PC-9 (cell line): ENCODE measurements around the gene BAIAP2. TPM values are rescaled to one million over a fixed set of nuclear protein-coding genes. Genes with fewer than 3 reads are reported as not detected.

Source experiments
- BruUV-seq: library from RNA; stranded (reverse); fragments of 400-500 nt; replicated peaks from 2 replicates; lab custom pipeline; 2021; lab: Mats Ljungman, UMichigan
- CTCF ChIA-PET: fragments of 300-600 bp; sonication (Branson Sonifier 250); formaldehyde crosslinking; loops from one replicate; lab custom pipeline; 2022; ENCODE audit warnings: antibody characterized with exemption; lab: Charles Lee
- POLR2A ChIA-PET: fragments of 300-600 bp; sonication (Branson Sonifier 250); formaldehyde crosslinking; loops from one replicate; lab custom pipeline; 2022; ENCODE audit warnings: antibody characterized with exemption; ENCODE audit not compliant: unreplicated experiment; lab: Charles Lee
- DNase-seq, 2 experiments: peaks; one replicate each; pipeline versions ENCODE4 v3.0.0 to v3.0.0-alpha.2; 2015 to 2022; ENCODE audit warnings: mixed read lengths in 1 of 2
- H2AFZ ChIP-seq: fragments of 200-600 bp; sonication (generic); 2 replicates; pipeline ENCODE4 v1.8.1; 2017; ENCODE audit warnings: antibody characterized with exemption
- H3F3A ChIP-seq: fragments of 200-600 bp; sonication (generic); 2 replicates; pipeline ENCODE4 v1.8.1; 2017; ENCODE audit warnings: antibody characterized with exemption, mild to moderate bottlenecking, low read depth; ENCODE audit not compliant: insufficient read depth
- H3K27ac ChIP-seq: fragments of 200-600 bp; sonication (generic); 2 replicates; pipeline ENCODE4 v1.6.1; 2016; ENCODE audit warnings: mixed run types
- H3K27me3 ChIP-seq: fragments of 200-600 bp; sonication (generic); 2 replicates; pipeline ENCODE4 v1.6.1; 2016; ENCODE audit warnings: low read depth, mixed run types; ENCODE audit not compliant: insufficient read depth
- H3K36me3 ChIP-seq: fragments of 200-600 bp; sonication (generic); 2 replicates; pipeline ENCODE4 v1.6.1; 2016; ENCODE audit warnings: low read depth, mixed run types
- H3K4me1 ChIP-seq: fragments of 200-600 bp; sonication (generic); replicated peaks from 2 replicates; pipeline ENCODE4 v1.6.1; 2016; ENCODE audit warnings: mixed run types; ENCODE audit not compliant: insufficient read depth
- H3K4me2 ChIP-seq: fragments of 200-600 bp; sonication (generic); 2 replicates; pipeline ENCODE4 v1.6.1; 2017; ENCODE audit warnings: mixed run types
- H3K4me3 ChIP-seq: fragments of 200-600 bp; sonication (generic); 2 replicates; pipeline ENCODE4 v1.6.1; 2016; ENCODE audit warnings: mixed run types
- H3K79me2 ChIP-seq: fragments of 200-600 bp; sonication (generic); 2 replicates; pipeline ENCODE4 v1.6.1; 2017; ENCODE audit warnings: low read depth, mixed run types
- H3K9me2 ChIP-seq: fragments of 200-600 bp; sonication (generic); 2 replicates; pipeline ENCODE4 v1.8.1; 2017; ENCODE audit warnings: mild to moderate bottlenecking; ENCODE audit not compliant: insufficient read depth
- H3K9me3 ChIP-seq: fragments of 200-600 bp; sonication (generic); 2 replicates; pipeline ENCODE4 v1.8.1; 2016; ENCODE audit warnings: low read depth; ENCODE audit not compliant: insufficient read depth
- H4K20me1 ChIP-seq: fragments of 200-600 bp; sonication (generic); 2 replicates; pipeline ENCODE4 v1.8.1; 2017; ENCODE audit not compliant: insufficient read depth
- EZH2 ChIP-seq: fragments of 200-600 bp; sonication (generic); IDR thresholded peaks from 2 replicates; pipeline ENCODE4 v1.8.0; 2017; ENCODE audit warnings: antibody characterized with exemption, low read depth
- intact Hi-C: fragments of 100-400 bp; cut with micrococcal nuclease; formaldehyde crosslinking; loops from one replicate; pipeline ENCODE4 v1.10.0; 2022; ENCODE audit not compliant: unreplicated experiment
- total RNA-seq: library from RNA; stranded (reverse); gene quantifications from 2 replicates; pipeline ENCODE4 v1.2.3, GENCODE V29; 2021
- TF ChIP-seq, protein P1 (sequence below): fragments of 200-600 bp; sonication (generic); conservative IDR thresholded peaks from 2 replicates; pipeline ENCODE4 v1.6.1; 2017; ENCODE audit warnings: mixed run types, antibody characterized with exemption, mild to moderate bottlenecking, moderate library complexity

BAIAP2 gene
- total RNA-seq, 1 experiment from 2014 or later = 125 TPM

DNA sequence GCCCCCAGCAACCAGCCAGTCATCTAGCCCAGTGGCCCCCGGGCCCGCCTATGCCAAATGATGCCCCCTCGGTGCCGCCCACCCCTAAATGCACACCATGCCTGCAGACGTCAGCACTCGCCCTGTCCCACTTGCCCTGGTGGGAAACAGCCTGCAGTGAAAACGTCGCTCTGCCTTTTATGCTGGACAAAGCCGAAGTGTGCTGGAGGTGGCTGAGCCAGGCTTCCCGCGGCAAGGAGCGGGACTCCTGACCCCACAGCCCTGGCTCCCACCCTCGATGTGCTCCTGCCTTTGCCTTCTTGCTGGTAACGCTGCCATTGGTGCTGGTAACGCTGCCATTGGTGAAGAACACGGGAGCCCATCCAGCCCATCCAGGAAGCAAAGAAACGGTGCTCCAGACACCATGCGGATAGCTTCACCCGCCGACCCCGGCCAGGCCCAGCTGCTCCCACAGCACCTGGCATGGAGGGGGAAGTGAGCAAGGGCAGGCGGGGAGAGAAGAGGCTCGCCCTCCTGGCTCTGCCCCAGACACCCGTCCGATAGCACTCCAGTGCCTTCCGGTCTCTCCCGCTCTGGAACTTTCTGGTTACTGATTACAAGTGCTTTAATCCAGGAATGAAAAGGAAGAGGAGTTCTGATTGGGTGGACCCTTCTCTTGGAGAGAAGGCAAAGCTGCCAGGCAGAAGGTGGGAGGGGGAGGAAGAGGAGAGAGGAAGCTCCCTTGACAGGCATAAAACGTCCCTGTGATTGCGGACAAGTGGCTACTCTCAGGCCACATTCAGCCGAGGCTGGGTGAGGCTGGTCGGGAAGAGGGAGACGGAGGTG, 4.0 kb upstream of the BAIAP2 start:
- H3K9me3 ChIP-seq = no peaks in the 10 kb centered on the region
- no peaks in the 10 kb centered on the region for H4K20me1 ChIP-seq
- CTCF ChIA-PET = no interaction called here
- peaks cover 4% of the 10 kb centered on the region for H3K79me2 ChIP-seq
- no peak overlapping the region for H3K4me2 ChIP-seq
- no peak overlapping the region for H3K27ac ChIP-seq
- POLR2A ChIA-PET = no interaction called here
- no peak overlapping the region for H2AFZ ChIP-seq
- intact Hi-C loops = no loop called here
- H3K4me3 ChIP-seq = no peak overlapping the region
- no peaks in the 10 kb centered on the region for H3K36me3 ChIP-seq
- TF ChIP-seq, protein P1, sequence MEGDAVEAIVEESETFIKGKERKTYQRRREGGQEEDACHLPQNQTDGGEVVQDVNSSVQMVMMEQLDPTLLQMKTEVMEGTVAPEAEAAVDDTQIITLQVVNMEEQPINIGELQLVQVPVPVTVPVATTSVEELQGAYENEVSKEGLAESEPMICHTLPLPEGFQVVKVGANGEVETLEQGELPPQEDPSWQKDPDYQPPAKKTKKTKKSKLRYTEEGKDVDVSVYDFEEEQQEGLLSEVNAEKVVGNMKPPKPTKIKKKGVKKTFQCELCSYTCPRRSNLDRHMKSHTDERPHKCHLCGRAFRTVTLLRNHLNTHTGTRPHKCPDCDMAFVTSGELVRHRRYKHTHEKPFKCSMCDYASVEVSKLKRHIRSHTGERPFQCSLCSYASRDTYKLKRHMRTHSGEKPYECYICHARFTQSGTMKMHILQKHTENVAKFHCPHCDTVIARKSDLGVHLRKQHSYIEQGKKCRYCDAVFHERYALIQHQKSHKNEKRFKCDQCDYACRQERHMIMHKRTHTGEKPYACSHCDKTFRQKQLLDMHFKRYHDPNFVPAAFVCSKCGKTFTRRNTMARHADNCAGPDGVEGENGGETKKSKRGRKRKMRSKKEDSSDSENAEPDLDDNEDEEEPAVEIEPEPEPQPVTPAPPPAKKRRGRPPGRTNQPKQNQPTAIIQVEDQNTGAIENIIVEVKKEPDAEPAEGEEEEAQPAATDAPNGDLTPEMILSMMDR = no peak
- TF ChIP-seq EZH2 = no peak
- no peaks in the 10 kb centered on the region for H3K27me3 ChIP-seq
- BruUV-seq = no TSS peak
- H3K4me1 ChIP-seq = no peaks in the 10 kb centered on the region
- no peaks in the 10 kb centered on the region for H3K9me2 ChIP-seq
- no peak for DNase-seq
- H3F3A ChIP-seq = no peaks in the 10 kb centered on the region

DNA sequence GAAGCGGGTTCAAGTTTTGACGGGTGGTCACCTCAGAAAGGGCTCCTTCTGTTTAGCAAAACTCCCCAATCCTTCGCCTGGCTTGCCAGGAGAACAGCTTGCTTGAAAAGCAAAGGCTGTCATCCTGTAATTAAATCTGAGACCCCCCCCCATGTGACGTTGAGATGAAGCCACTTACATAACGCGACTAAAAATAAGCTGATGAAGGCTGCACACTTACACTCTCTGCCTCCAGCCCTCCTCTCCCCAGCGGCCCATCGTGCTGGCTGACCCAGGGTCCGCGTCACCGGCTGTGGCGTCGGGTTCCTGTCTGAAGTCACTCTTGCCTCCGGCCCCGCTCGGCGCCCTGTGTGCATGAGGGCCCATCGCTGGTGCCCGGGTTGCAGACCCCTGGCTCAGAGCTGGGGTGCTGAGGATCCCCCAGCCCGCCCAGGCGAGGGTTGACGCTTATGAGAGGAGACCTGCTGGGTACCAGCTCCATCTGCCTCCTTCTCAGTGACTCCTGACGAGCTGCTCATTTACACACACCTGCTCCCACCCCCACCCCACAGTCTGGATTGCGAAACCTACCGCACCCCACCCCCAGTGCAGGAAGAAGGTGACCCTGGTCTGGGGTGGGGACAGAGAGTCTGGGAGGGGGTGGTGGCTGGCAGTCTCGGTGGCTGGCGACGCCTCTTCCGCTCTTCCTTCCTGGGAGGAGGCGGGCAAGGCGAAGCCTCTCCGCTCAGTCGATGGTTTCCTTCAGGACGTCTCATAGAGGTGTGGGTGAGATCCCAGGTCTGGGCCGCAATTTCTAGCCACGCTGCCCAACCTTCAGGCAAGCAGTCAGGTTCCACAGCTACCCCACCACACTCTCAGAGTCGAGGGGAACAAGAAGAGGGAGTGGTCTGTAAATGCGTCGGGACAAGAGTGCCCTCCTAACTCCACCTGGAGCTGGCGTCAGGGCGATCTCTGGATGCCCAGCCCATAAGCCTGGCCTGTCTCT, 3.1 kb upstream of the BAIAP2 start:
- H3K4me3 ChIP-seq = no peak overlapping the region
- peaks cover 4% of the 10 kb centered on the region; the same call in 1 of the 2 replicates for H4K20me1 ChIP-seq
- ChIA-PET CTCF (no interaction called here), POLR2A (no interaction called here)
- peaks cover 3% of the 10 kb centered on the region; the same call in 1 of the 2 replicates for H3F3A ChIP-seq
- no TSS peak for BruUV-seq
- peaks cover 6% of the 10 kb centered on the region for H3K4me1 ChIP-seq
- no peaks in the 10 kb centered on the region for H3K27me3 ChIP-seq
- no peak for DNase-seq
- TF ChIP-seq EZH2 = no peak
- TF ChIP-seq, protein P1 = no peak
- H3K79me2 ChIP-seq = peaks cover 13% of the 10 kb centered on the region
- no peaks in the 10 kb centered on the region for H3K9me3 ChIP-seq
- H3K9me2 ChIP-seq = no peaks in the 10 kb centered on the region
- no peaks in the 10 kb centered on the region for H3K36me3 ChIP-seq
- H3K27ac ChIP-seq = no peak overlapping the region
- intact Hi-C loops = no loop called here
- H3K4me2 ChIP-seq = no peak overlapping the region
- no peak overlapping the region for H2AFZ ChIP-seq
